ENCODE measurements around the gene CYP4F3.

GRCh38 chr19:15613338-15613737 is 27.4 kb upstream of the CYP4F3 start:
- TF ChIP-seq XBP1 (CRISPR knock-in tag; IDR thresholded peaks at IDR 0.05) (no peak), ZNF138 (CRISPR knock-in tag; IDR thresholded peaks at IDR 0.05; ENCODE audit: low read depth) (no peak)

Measured in HepG2 (cell line).